Erythroblast (primary cell): ENCODE data around the gene RHO.
A peak's percentile ranks its signal among the peaks of the same experiment; 100 is the strongest.

Experiments used
- DNase-seq, 2 experiments: peaks; one replicate each; lab custom pipeline; 2025; lab: John Stamatoyannopoulos, UW
- GATA1 ChIP-seq: IDR thresholded peaks from 2 replicates; pipeline ENCODE4 v1.6.1; 2011; ENCODE audit warnings: low read depth, mild to moderate bottlenecking, control low read depth, low read length, moderate library complexity
- POLR2A ChIP-seq: IDR thresholded peaks from 2 replicates; pipeline ENCODE4 v1.6.1; 2011; ENCODE audit warnings: mild to moderate bottlenecking, low read length

The RHO gene

DNA sequence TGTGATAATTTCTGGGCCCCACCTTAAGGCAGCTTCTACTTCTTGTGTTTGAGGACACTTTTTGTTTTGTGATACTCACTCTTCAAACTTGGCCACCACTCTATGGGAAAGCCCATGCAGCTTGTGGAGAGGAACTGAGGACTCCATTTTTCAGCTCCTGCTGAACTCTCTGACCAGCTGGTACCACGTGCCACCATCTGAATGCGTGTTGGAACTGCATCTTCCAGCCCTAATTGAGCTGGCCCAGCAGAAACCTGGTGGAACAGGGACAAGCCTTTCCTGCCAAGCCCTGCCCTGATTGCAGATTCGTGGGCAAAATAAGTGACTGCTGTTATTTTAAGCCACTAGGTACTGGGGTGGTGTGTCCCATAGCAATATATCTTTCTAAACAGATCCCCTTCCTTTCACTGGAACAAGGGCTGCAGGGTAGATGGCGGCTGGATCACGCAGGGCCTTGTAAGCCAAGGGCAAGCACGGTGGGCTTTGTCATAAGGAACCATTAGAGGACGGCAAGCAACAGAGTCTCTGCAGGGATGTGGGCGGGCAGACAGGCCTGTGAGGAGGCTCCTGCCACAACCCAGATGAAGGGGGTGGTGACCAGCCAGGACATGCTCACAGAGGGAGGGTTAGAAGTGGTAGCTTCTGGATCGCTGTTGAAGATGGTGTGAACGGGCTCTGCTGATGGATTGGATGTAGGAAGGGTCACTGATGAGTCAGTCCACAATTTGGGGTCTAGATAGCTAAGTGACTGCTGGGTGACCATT lies 24.0 kb downstream of the RHO start:
- no peak for DNase-seq
- TF ChIP-seq POLR2A (no peak), GATA1 (no peak)

- no peak for DNase-seq
- TF ChIP-seq POLR2A (no peak), GATA1 (no peak)
Measured at GRCh38 chr3:129553171-129553570, 24.7 kb downstream of the RHO start.

GRCh38 chr3:129553719-129554118 lies 25.3 kb downstream of the RHO start:
- TF ChIP-seq GATA1 (no peak), POLR2A (no peak)
- peak in 1 of 2 experiments; percentile 14 for DNase-seq

- TF ChIP-seq POLR2A (no peak), GATA1 (no peak)
- DNase-seq: no peak
Measured at GRCh38 chr3:129554356-129555152, 26.1 kb downstream of the RHO start.

GRCh38 chr3:129555153-129555550 lies 26.7 kb downstream of the RHO start:
- no peak for TF ChIP-seq GATA1
- no peak for TF ChIP-seq POLR2A
- DNase-seq: no peak

DNA sequence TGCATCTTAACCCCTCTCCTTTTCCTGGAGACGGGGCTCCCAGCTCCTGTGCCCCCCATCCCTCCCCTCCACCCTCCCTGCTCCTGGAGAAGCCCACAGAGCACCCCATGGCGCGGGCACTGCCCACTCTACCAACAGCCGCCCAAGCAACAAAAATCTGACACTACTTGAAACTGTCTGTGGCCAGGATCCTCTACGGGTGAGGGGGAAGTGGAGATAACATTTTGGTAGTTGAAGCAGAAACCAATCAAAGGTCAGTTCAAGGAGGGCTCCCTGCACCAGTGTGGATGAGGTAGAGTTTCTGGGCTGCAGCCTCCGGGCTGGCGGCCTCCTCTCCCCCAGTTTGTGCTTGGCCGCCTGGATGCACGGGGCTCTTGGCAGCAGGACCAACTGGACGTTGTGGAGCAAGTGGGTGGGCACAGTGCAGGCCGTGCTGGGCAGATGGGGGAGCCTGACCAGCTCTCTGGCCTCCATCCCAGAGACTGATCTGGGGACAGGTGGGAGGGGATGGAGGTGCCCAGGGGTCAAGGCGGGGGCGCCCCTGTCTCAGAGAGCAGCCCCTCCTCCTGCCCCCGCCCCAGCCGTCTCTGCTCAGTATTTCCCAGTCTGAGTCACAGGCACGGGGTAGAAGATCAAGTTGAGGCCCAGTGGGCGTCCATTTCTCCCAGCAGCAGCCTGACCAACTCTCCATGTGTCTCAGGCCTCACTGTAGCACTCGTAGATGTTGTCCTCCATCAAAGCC lies 27.3 kb downstream of the RHO start:
- no peak for TF ChIP-seq GATA1
- TF ChIP-seq POLR2A: no peak
- no peak for DNase-seq

DNA sequence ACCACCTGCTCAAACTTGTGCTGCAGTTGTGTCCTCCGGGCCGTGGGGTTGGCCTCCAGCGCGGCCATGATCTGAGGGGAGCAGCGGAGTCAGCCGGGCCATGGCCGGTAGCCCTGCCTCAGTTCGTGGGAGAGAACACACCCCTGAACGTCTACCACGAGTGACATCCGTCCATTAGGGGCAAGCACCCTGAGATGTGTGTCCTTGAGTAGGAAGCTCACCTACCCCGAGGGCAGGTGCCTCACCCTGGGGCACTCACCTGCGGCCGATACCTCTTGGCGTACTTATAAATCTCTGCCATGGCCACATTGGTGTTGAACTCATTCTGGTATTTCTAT lies 27.9 kb downstream of the RHO start:
- DNase-seq: no peak
- TF ChIP-seq POLR2A (no peak), GATA1 (no peak)

DNA sequence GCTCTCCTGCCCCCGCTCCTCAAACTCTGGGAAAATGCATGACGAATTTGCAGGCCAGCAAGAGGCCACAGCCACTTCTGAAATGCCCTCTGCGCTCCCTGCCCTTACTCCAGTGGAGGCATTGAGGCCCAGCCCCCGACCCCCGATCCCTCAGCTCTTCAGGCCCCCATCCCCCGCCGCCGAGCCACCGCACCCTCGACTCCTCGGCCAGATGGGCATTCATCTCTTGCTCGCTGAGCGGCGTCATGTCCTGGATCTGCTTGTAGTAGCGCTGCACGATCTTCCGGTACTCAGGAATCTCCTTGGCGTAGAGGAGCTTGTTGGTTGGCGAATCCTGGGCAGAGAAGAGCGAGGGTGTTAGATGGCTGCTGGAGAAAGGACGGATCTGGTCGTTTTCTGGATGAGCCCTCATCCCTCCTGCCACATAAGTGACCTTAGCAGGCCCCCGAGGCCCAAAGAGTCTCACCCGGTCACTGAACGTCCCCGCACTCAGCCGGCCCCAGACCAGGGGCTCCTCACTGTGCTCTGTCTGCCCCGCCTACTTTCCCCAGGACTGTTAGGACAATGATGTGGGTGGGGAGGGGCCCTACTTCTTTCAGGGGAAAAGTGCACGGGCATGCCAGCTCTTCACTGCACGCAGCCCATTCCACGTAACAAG lies 28.6 kb downstream of the RHO start:
- no peak for TF ChIP-seq GATA1
- no peak for TF ChIP-seq POLR2A
- DNase-seq: no peak

DNA sequence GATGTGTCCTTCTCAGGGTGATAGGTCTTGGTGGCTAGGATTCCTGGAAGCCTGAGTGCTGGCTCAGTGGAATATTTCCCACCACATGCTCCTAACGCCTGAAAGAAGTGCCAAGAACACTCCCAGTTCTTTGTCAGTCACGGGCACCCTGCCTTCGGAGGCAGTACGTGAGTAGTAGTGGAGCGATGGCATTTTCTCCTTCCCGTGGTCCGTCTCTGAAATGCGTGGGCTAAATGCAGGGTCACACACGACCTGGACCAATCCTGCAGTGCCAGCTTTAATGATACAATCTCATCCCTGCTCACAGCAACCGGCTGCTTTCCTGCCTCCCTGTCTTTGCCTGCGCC lies 29.1 kb downstream of the RHO start:
- TF ChIP-seq GATA1: no peak
- no peak for TF ChIP-seq POLR2A
- no peak for DNase-seq

DNA sequence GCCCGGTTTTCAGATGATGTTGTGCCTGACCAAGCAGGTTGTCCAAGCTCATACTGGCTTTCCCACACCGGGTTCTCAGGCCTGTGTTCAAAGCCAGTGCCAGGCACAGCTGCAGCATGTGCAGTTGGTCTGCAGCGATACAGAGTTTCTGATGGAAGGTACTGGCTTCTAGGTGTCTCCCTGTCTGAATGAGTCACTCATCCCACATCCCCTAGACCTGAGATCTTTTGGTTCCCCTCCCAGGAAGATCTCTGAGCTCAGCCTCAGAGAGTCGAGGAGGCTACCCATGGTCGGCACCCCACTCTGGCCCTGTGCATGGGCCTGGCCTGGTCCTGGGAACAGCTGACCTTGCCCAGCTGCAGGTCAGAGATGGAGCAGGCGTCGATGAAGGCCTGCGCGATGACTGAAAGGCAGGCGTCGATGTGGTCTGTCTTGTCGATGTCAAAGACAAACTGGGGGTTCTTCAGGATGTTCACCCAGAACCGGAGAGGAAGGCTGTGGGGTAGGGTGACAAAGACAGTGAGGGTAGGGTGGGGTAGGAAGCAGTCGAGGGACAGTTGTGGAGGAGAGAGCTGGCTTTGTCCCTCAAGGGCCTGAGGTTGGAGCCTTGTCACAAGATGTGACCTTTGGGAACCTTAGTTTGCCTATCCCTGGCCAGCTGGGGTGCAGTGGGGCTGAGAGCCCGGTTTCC lies 29.8 kb downstream of the RHO start:
- TF ChIP-seq POLR2A (no peak), GATA1 (no peak)

GRCh38 chr3:129558772-129559564 lies 30.5 kb downstream of the RHO start:
- TF ChIP-seq GATA1 (no peak), POLR2A (no peak)
- peak; percentile 20 to 25 for DNase-seq

More for the DNA sequence above, 29.8 kb downstream of the RHO start:
- DNase-seq: no peak

DNA sequence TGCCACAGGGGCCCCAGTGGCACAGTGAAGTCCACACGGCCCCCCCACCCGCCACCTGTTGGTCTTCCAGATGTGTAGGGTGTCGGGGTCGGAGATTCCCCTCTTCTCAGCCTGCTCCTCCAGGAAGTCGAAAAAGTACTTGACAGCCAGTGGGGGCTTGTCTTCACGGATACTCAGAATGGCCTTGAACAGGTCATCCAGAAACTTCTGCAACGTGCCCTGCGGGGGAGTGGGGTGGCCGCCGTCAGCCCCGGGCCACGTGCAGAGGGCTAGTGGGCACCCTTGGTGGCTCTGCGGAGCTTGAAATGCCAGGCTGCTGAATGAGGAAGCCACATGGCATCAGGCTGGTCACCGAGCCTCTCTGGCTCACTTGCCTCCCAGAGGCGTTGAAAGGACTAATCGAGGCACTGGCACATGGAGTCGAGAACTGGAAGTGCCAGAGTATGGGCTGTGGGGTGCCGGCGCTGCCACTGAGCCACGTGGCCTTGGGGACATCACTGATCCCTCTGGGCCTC lies 31.2 kb downstream of the RHO start:
- no peak for DNase-seq
- TF ChIP-seq POLR2A (no peak), GATA1 (no peak)
